Measurements from ENCODE around the gene RPS18.

DNA sequence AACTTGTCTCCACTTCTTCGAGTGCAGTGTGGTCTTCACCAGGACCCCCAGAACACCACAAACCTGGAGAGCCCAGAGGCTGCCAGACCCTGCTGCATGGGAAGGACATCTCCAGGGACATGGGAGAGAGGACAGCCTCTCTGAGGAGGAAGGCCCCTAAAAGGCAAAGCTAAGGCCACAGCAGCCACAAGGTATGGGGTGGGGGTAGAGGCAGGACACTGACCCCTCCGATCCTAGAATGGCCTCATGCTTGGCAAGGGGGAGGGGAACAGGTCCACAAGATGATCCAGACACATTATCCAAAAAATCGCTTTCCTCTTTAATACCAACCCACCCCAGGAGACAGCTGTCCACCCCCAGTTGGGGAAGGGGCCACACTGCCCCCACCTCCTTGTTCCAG is 6.9 kb downstream of the RPS18 start:
- TF ChIP-seq, protein P1, sequence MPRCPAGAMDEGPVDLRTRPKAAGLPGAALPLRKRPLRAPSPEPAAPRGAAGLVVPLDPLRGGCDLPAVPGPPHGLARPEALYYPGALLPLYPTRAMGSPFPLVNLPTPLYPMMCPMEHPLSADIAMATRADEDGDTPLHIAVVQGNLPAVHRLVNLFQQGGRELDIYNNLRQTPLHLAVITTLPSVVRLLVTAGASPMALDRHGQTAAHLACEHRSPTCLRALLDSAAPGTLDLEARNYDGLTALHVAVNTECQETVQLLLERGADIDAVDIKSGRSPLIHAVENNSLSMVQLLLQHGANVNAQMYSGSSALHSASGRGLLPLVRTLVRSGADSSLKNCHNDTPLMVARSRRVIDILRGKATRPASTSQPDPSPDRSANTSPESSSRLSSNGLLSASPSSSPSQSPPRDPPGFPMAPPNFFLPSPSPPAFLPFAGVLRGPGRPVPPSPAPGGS (IDR thresholded peaks at IDR 0.05): no peak
- no peak for TF ChIP-seq CBX8 (IDR thresholded peaks at IDR 0.05)
- TF ChIP-seq, protein P2, sequence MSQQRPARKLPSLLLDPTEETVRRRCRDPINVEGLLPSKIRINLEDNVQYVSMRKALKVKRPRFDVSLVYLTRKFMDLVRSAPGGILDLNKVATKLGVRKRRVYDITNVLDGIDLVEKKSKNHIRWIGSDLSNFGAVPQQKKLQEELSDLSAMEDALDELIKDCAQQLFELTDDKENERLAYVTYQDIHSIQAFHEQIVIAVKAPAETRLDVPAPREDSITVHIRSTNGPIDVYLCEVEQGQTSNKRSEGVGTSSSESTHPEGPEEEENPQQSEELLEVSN (IDR thresholded peaks at IDR 0.05; ENCODE audit: borderline replicate concordance, low read depth): no peak
- TF ChIP-seq, protein P3, sequence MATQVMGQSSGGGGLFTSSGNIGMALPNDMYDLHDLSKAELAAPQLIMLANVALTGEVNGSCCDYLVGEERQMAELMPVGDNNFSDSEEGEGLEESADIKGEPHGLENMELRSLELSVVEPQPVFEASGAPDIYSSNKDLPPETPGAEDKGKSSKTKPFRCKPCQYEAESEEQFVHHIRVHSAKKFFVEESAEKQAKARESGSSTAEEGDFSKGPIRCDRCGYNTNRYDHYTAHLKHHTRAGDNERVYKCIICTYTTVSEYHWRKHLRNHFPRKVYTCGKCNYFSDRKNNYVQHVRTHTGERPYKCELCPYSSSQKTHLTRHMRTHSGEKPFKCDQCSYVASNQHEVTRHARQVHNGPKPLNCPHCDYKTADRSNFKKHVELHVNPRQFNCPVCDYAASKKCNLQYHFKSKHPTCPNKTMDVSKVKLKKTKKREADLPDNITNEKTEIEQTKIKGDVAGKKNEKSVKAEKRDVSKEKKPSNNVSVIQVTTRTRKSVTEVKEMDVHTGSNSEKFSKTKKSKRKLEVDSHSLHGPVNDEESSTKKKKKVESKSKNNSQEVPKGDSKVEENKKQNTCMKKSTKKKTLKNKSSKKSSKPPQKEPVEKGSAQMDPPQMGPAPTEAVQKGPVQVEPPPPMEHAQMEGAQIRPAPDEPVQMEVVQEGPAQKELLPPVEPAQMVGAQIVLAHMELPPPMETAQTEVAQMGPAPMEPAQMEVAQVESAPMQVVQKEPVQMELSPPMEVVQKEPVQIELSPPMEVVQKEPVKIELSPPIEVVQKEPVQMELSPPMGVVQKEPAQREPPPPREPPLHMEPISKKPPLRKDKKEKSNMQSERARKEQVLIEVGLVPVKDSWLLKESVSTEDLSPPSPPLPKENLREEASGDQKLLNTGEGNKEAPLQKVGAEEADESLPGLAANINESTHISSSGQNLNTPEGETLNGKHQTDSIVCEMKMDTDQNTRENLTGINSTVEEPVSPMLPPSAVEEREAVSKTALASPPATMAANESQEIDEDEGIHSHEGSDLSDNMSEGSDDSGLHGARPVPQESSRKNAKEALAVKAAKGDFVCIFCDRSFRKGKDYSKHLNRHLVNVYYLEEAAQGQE (IDR thresholded peaks at IDR 0.05): no peak
